AG09309 (cell line): ENCODE results near the gene BTBD3.

Experiments used
- DNase-seq: peaks from one replicate; pipeline ENCODE4 v3.0.0-alpha.2; 2010; ENCODE audit warnings: low read depth
- H3K4me3 ChIP-seq: 2 replicates; pipeline ENCODE4 v1.5.1; 2011; ENCODE audit warnings: mild to moderate bottlenecking, low read depth, low read length, moderate library complexity; ENCODE audit not compliant: control insufficient read depth
- CTCF ChIP-seq: IDR thresholded peaks from 2 replicates; pipeline ENCODE4 v1.5.1; 2011; ENCODE audit warnings: mild to moderate bottlenecking, low read depth, low read length, inconsistent platforms; ENCODE audit not compliant: insufficient read depth, control insufficient read depth; ENCODE audit errors: missing control alignments

BTBD3 gene

GRCh38 chr20:11941593-11942246 lies 24.0 kb downstream of the BTBD3 start:
- no peak for DNase-seq
- H3K4me3 ChIP-seq: no peak overlapping the region
- TF ChIP-seq CTCF: no peak

- TF ChIP-seq CTCF: no peak
- no peak overlapping the region for H3K4me3 ChIP-seq
- no peak for DNase-seq
Measured at GRCh38 chr20:11943778-11944177, 26.1 kb downstream of the BTBD3 start.

- no peak overlapping the region for H3K4me3 ChIP-seq
- TF ChIP-seq CTCF: no peak
- DNase-seq: no peak
Measured at GRCh38 chr20:11948806-11949205, 31.1 kb downstream of the BTBD3 start.

- DNase-seq: no peak
- no peak for TF ChIP-seq CTCF
- H3K4me3 ChIP-seq: no peak overlapping the region
Measured at GRCh38 chr20:11949711-11950110, 32.0 kb downstream of the BTBD3 start.

- DNase-seq: no peak
- TF ChIP-seq CTCF: no peak
Measured at GRCh38 chr20:11951696-11952095, 34.0 kb downstream of the BTBD3 start.

GRCh38 chr20:11952639-11953038 lies 34.9 kb downstream of the BTBD3 start:
- no peak overlapping the region for H3K4me3 ChIP-seq
- TF ChIP-seq CTCF: no peak
- no peak for DNase-seq

More at GRCh38 chr20:11951696-11952095, 34.0 kb downstream of the BTBD3 start:
- no peak overlapping the region for H3K4me3 ChIP-seq

GRCh38 chr20:11957911-11958310 lies 40.2 kb downstream of the BTBD3 start:
- no peak for TF ChIP-seq CTCF
- DNase-seq: no peak
- H3K4me3 ChIP-seq: no peak overlapping the region
